Measurements from ENCODE around the gene LMOD3. TPM values are rescaled to one million over a fixed set of nuclear protein-coding genes. Genes with fewer than 3 reads are reported as not detected.
A peak's percentile ranks its signal among the peaks of the same experiment; 100 is the strongest.

The LMOD3 gene
- total and polyA plus RNA-seq, 2 of the 4 experiments (the other 2 are of a cell fraction): not detected

DNA sequence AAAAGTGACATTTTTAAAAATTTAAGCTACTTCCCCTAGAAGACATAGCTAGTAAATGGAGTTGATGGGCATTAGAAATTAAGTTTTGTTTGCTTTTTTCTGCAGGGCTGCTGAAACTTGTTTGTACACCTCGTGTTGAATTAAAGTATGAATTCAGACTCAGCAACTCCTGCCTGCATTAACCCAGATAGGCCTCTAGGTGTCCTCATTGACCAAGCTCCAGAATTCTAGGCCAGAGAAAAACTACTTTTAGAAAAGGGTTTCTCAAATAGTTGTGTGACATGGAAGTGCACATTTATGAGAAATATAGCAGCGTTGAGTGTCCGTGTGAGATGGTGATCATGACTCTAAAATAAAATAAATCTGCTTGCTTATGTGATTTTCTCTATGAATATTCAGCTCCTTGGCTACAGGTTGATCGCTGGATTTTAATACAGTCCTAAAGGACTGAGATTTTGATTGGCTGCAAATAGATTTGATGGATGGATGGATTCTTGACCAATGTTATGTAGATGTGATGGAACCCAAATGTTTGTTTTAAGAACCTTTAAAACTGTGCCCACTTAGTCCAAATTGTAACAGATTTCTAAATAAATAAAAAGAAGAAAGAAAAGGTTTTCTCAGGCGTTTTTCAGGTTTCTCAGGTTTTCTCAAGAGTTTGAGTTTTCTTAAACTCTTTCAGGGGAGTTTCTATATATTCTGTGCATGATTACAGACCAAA, 39.4 kb upstream of the LMOD3 start:
- intact Hi-C loops (cut with micrococcal nuclease): loop anchor here (1.0 to 2.0 kb wide), 4 partner anchors 145 to 789 kb away; no protein-coding TSS in a partner anchor
- Histone ChIP-seq H2AK5ac (ENCODE audit: low read depth, low read length) (no peak overlapping the region), H3K79me1 (ENCODE audit: low read depth in 1 of 2, low read length in 2 of 2) (no peaks in the 10 kb centered on the region), H3K56ac (ENCODE audit: extremely low read depth, insufficient read depth, low read length) (no peak overlapping the region), H3K14ac (replicated peaks; ENCODE audit: low read depth, low read length) (no peak overlapping the region), H3K27me3 (ENCODE audit: control insufficient read depth, insufficient read depth, low read length) (peaks cover 16% of the 10 kb centered on the region), H3K9me3 (ENCODE audit: control insufficient read depth, insufficient read depth, low read length) (no peaks in the 10 kb centered on the region), H2BK20ac (ENCODE audit: low read depth, low read length) (no peak overlapping the region), H3K4me3 (ENCODE audit: insufficient read depth, low read depth, low read length) (no peak overlapping the region), H3K9ac (ENCODE audit: low read depth, low read length) (no peak overlapping the region), H4K5ac (ENCODE audit: low read depth, low read length) (no peak overlapping the region), H3K9me1 (ENCODE audit: insufficient read depth, low read length) (no peaks in the 10 kb centered on the region), H2AK9ac (replicated peaks; ENCODE audit: low read depth, low read length, poor library complexity) (no peak overlapping the region), H2BK5ac (ENCODE audit: low read depth, low read length, poor library complexity, severe bottlenecking) (no peak overlapping the region), H4K20me1 (ENCODE audit: insufficient read depth, low read length) (no peaks in the 10 kb centered on the region), H3K4ac (ENCODE audit: low read depth, low read length) (no peak overlapping the region), H4K91ac (ENCODE audit: insufficient read depth, low read depth, low read length) (no peak overlapping the region), H3K27ac (ENCODE audit: insufficient read depth, low read length) (no peak overlapping the region), H2AFZ (replicated peaks; ENCODE audit: low read length, poor library complexity) (no peak overlapping the region), H3K4me1 (ENCODE audit: control insufficient read depth, insufficient read depth, low read length) (no peaks in the 10 kb centered on the region), H3K18ac (ENCODE audit: low read depth, low read length) (no peak overlapping the region), H4K8ac (ENCODE audit: low read depth in 2 of 2, low read length in 2 of 2) (no peak overlapping the region), H3K4me2 (ENCODE audit: low read depth, low read length) (no peak overlapping the region), H2BK120ac (ENCODE audit: low read depth, low read length) (no peak overlapping the region), H3K23ac (ENCODE audit: low read depth, low read length) (no peak overlapping the region), H3K36me3 (ENCODE audit: control insufficient read depth, insufficient read depth, low read length) (no peaks in the 10 kb centered on the region), H2BK15ac (ENCODE audit: low read depth, low read length) (no peak overlapping the region)
- no TSS peak for BruUV-seq (replicated peaks)
- in situ Hi-C loops (cut with MboI; ENCODE audit: low sequenced_read_pairs): loop anchor here (10.0 to 25.0 kb wide), 2 partner anchors 283 to 801 kb away; no protein-coding TSS in a partner anchor
- CTCF ChIA-PET: interaction anchor here (0.6 to 3.6 kb wide), 24 partner anchors 9 to 442 kb away, joined by 3 to 51 read pairs (median 3); no protein-coding TSS in a partner anchor
- DNase-seq (peak; percentile 53), ATAC-seq (ENCODE audit: low read depth) (peak; percentile 91)
- POLR2A ChIA-PET (ENCODE audit: unreplicated experiment): no interaction called here
- dilution Hi-C loops (cut with HindIII; ENCODE audit: low sequenced_read_pairs, unreplicated experiment): no loop called here
- TF ChIP-seq SMC3 (IDR thresholded peaks at IDR 0.05; ENCODE audit: low read depth, low read length): peak; percentile 83
- TF ChIP-seq, protein P1, sequence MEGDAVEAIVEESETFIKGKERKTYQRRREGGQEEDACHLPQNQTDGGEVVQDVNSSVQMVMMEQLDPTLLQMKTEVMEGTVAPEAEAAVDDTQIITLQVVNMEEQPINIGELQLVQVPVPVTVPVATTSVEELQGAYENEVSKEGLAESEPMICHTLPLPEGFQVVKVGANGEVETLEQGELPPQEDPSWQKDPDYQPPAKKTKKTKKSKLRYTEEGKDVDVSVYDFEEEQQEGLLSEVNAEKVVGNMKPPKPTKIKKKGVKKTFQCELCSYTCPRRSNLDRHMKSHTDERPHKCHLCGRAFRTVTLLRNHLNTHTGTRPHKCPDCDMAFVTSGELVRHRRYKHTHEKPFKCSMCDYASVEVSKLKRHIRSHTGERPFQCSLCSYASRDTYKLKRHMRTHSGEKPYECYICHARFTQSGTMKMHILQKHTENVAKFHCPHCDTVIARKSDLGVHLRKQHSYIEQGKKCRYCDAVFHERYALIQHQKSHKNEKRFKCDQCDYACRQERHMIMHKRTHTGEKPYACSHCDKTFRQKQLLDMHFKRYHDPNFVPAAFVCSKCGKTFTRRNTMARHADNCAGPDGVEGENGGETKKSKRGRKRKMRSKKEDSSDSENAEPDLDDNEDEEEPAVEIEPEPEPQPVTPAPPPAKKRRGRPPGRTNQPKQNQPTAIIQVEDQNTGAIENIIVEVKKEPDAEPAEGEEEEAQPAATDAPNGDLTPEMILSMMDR (conservative IDR thresholded peaks at IDR 0.05; ENCODE audit: low read depth, low read length): peak; percentile 94
- TF ChIP-seq CHD1 (IDR thresholded peaks at IDR 0.05; ENCODE audit: low read depth, low read length): no peak
- peak; percentile 14; the same call in 1 of the 2 replicates for TF ChIP-seq MAFK (IDR thresholded peaks at IDR 0.05; ENCODE audit: low read depth, low read length)
- TF ChIP-seq MAZ (IDR thresholded peaks at IDR 0.05; ENCODE audit: borderline replicate concordance, low read depth, low read length): no peak
- TF ChIP-seq RAD21 (IDR thresholded peaks at IDR 0.05; ENCODE audit: low read length): peak; percentile 96
- no peak for TF ChIP-seq FOS (IDR thresholded peaks at IDR 0.05; ENCODE audit: low read depth, low read length)
- WGBS, 2 experiments (ENCODE audit: extremely low coverage in 2 of 2, insufficient read length in 1 of 2): 0% methylated on average over 2 of the region's 5 CpGs; no CpG with 5 or more reads in 1 of the 2 experiments
